OCI-LY7 (cell line): ENCODE data around the gene LHPP. TPM values are rescaled to one million over a fixed set of nuclear protein-coding genes. Genes with fewer than 3 reads are reported as not detected.

Source experiments
- BruUV-seq: library from RNA; stranded (reverse); fragments of 400-500 nt; replicated peaks from 2 replicates; lab custom pipeline; 2021; lab: Mats Ljungman, UMichigan
- CTCF ChIA-PET: fragments of 300-600 bp; sonication (Branson Sonifier 250); formaldehyde crosslinking; loops from one replicate; lab custom pipeline; 2022; ENCODE audit warnings: antibody characterized with exemption; ENCODE audit not compliant: unreplicated experiment; lab: Charles Lee
- POLR2A ChIA-PET: fragments of 300-600 bp; sonication (Branson Sonifier 250); formaldehyde crosslinking; loops from one replicate; lab custom pipeline; 2022; ENCODE audit warnings: antibody characterized with exemption; lab: Charles Lee
- DNase-seq: peaks from one replicate; pipeline ENCODE4 v3.0.0-alpha.2; 2015; ENCODE audit warnings: low spot score
- H2AFZ ChIP-seq: fragments of 200-600 bp; sonication (generic), shearing (Covaris generic); 2 replicates; pipeline ENCODE4 v1.6.1; 2014; ENCODE audit warnings: mild to moderate bottlenecking, antibody characterized with exemption, low read length, moderate library complexity
- H3K27ac ChIP-seq: fragments of 200-600 bp; sonication (generic); 2 replicates; pipeline ENCODE4 v1.5.1; 2014; ENCODE audit warnings: mixed run types, low read depth, mild to moderate bottlenecking, moderate library complexity, low read length, inconsistent platforms; ENCODE audit not compliant: poor library complexity, severe bottlenecking
- H3K36me3 ChIP-seq: fragments of 200-600 bp; sonication (generic); 2 replicates; pipeline ENCODE4 v1.6.1; 2014; ENCODE audit warnings: mild to moderate bottlenecking, antibody characterized with exemption, low read length, moderate library complexity, mixed read lengths; ENCODE audit not compliant: insufficient read depth
- H3K4me1 ChIP-seq: fragments of 200-600 bp; sonication (generic); 2 replicates; pipeline ENCODE4 v1.5.1; 2014; ENCODE audit warnings: mild to moderate bottlenecking, low read length; ENCODE audit not compliant: insufficient read depth, poor library complexity, severe bottlenecking
- H3K4me2 ChIP-seq: fragments of 200-600 bp; sonication (generic); 2 replicates; pipeline ENCODE4 v1.6.1; 2014; ENCODE audit warnings: mild to moderate bottlenecking, low read length
- H3K4me3 ChIP-seq: fragments of 200-600 bp; sonication (generic); 2 replicates; pipeline ENCODE4 v1.5.1; 2014; ENCODE audit warnings: mild to moderate bottlenecking, low read depth, low read length; ENCODE audit not compliant: poor library complexity, severe bottlenecking
- H3K79me2 ChIP-seq: fragments of 200-600 bp; sonication (generic); 2 replicates; pipeline ENCODE4 v1.6.1; 2016; ENCODE audit warnings: low read depth, mild to moderate bottlenecking, low read length, moderate library complexity, mixed read lengths; ENCODE audit not compliant: insufficient read depth
- H3K9me2 ChIP-seq: fragments of 200-600 bp; sonication (generic); 2 replicates; pipeline ENCODE4 v1.6.1; 2016; ENCODE audit warnings: mild to moderate bottlenecking, low read length, mixed read lengths; ENCODE audit not compliant: insufficient read depth
- H3K9me3 ChIP-seq: fragments of 200-600 bp; sonication (generic); 2 replicates; pipeline ENCODE4 v1.6.1; 2014; ENCODE audit warnings: mild to moderate bottlenecking, mixed run types, low read length, mixed read lengths
- H4K20me1 ChIP-seq: fragments of 200-600 bp; sonication (generic); 2 replicates; pipeline ENCODE4 v1.6.1; 2014; ENCODE audit warnings: mild to moderate bottlenecking, antibody characterized with exemption, low read length, moderate library complexity, mixed read lengths; ENCODE audit not compliant: insufficient read depth
- CTCF ChIP-seq: fragments of 200-600 bp; sonication (generic); conservative IDR thresholded peaks from 2 replicates; pipeline ENCODE4 v1.5.1; 2014; ENCODE audit warnings: mild to moderate bottlenecking, antibody characterized with exemption, low read length, moderate library complexity, mixed read lengths
- EZH2phosphoT487 ChIP-seq: fragments of 200-600 bp; sonication (generic); IDR thresholded peaks from 2 replicates; pipeline ENCODE4 v1.6.1; 2018; ENCODE audit warnings: low read depth, borderline replicate concordance, mild to moderate bottlenecking, mixed run types, antibody characterized with exemption, low read length, moderate library complexity, mixed read lengths
- intact Hi-C: fragments of 100-400 bp; cut with micrococcal nuclease; formaldehyde crosslinking; loops from one replicate; pipeline ENCODE4 v1.10.0; 2022; ENCODE audit not compliant: unreplicated experiment
- total RNA-seq, 2 experiments: library from RNA; depleted of rRNA in 1 of 2; stranded (reverse); fragments of >200 nt in 1 of 2; shearing (Covaris generic) in 1 of 2; gene quantifications; 2 replicates each; pipeline ENCODE4 v1.2.3, GENCODE V29; 2014 to 2022

The LHPP gene
- total RNA-seq, 2 experiments from 2014 or later, result 30.3 to 65.2 TPM

- no TSS peak for BruUV-seq
- ChIA-PET CTCF (interaction anchor here (1.2 kb wide), 1 partner anchor 38 kb away, joined by 4 read pairs; no protein-coding TSS in a partner anchor), POLR2A (no interaction called here)
- H3K27ac ChIP-seq, result no peak overlapping the region
- no peaks in the 10 kb centered on the region for H4K20me1 ChIP-seq
- H3K9me2 ChIP-seq, result no peaks in the 10 kb centered on the region
- no peak for DNase-seq
- H2AFZ ChIP-seq, result no peak overlapping the region
- TF ChIP-seq CTCF, result no peak
- TF ChIP-seq EZH2phosphoT487, result no peak
- H3K36me3 ChIP-seq, result peaks cover 15% of the 10 kb centered on the region; the same call in 1 of the 2 replicates
- H3K4me2 ChIP-seq, result no peak overlapping the region
- H3K79me2 ChIP-seq, result no peaks in the 10 kb centered on the region
- H3K4me3 ChIP-seq, result no peak overlapping the region
- 0 out of 2 replicates have a peak, but pooled peaks cover 7% of the 10 kb centered on the region for H3K9me3 ChIP-seq
- H3K4me1 ChIP-seq, result peaks cover 37% of the 10 kb centered on the region
- intact Hi-C loops, result no loop called here
Measured at GRCh38 chr10:124568339-124568738, 106.7 kb downstream of the LHPP start.

GRCh38 chr10:124568848-124569622 is 107.4 kb downstream of the LHPP start:
- peaks cover 33% of the 10 kb centered on the region for H3K4me1 ChIP-seq
- no TSS peak for BruUV-seq
- no peak overlapping the region for H2AFZ ChIP-seq
- peaks cover 15% of the 10 kb centered on the region; the same call in 1 of the 2 replicates for H3K36me3 ChIP-seq
- no peak overlapping the region for H3K4me2 ChIP-seq
- no peak overlapping the region for H3K27ac ChIP-seq
- H3K9me3 ChIP-seq, result 0 out of 2 replicates have a peak, but pooled peaks cover 7% of the 10 kb centered on the region
- TF ChIP-seq CTCF, result no peak
- TF ChIP-seq EZH2phosphoT487, result no peak
- POLR2A ChIA-PET, result interaction anchor here (0.7 to 0.8 kb wide), 2 partner anchors 33 to 172 kb away, joined by 3 to 4 read pairs; no protein-coding TSS in a partner anchor
- CTCF ChIA-PET, result no interaction called here
- DNase-seq, result no peak
- H3K9me2 ChIP-seq, result no peaks in the 10 kb centered on the region
- no peaks in the 10 kb centered on the region for H4K20me1 ChIP-seq
- intact Hi-C loops, result no loop called here
- no peaks in the 10 kb centered on the region for H3K79me2 ChIP-seq
- no peak overlapping the region for H3K4me3 ChIP-seq
